Neural cell (in vitro differentiated cells): Measurements from ENCODE around the gene PLEKHH3. TPM values are rescaled to one million over a fixed set of nuclear protein-coding genes. Genes with fewer than 3 reads are reported as not detected.

Experiments used
- H2AFZ ChIP-seq: fragments of 200-600, 300-800 bp; sonication (generic), shearing (Covaris generic); 2 replicates; pipeline ENCODE4 v1.6.0; 2014; ENCODE audit warnings: low read depth, mild to moderate bottlenecking, antibody characterized with exemption, low read length, moderate library complexity
- H3F3A ChIP-seq: fragments of 200-600 bp; shearing (Covaris generic); 2 replicates; pipeline ENCODE4 v1.6.1; 2016; ENCODE audit warnings: mild to moderate bottlenecking, moderate library complexity, mixed read lengths, antibody characterized with exemption, low read length; ENCODE audit not compliant: insufficient read depth, poor library complexity, severe bottlenecking
- H3K27ac ChIP-seq: fragments of 200-600, 300-800 bp; sonication (generic), shearing (Covaris generic); 2 replicates; pipeline ENCODE4 v1.5.1; 2014; ENCODE audit warnings: mild to moderate bottlenecking, low read length, moderate library complexity
- H3K27me3 ChIP-seq: fragments of 300-800, 200-600 bp; sonication (generic), shearing (Covaris generic); 2 replicates; pipeline ENCODE4 v1.6.0; 2014; ENCODE audit warnings: mild to moderate bottlenecking, low read depth, low read length, moderate library complexity; ENCODE audit not compliant: insufficient read depth
- H3K36me3 ChIP-seq: fragments of 300-800, 200-600 bp; sonication (generic), shearing (Covaris generic); 2 replicates; pipeline ENCODE4 v1.5.1; 2014; ENCODE audit warnings: mild to moderate bottlenecking, antibody characterized with exemption, low read length, moderate library complexity; ENCODE audit not compliant: insufficient read depth
- H3K4me2 ChIP-seq: fragments of 300-800, 200-600 bp; sonication (generic), shearing (Covaris generic); 2 replicates; pipeline ENCODE4 v1.6.0; 2014; ENCODE audit warnings: mild to moderate bottlenecking, low read length
- H3K4me3 ChIP-seq: fragments of 300-800, 200-600 bp; sonication (generic), shearing (Covaris generic); 2 replicates; pipeline ENCODE4 v1.5.1; 2014; ENCODE audit warnings: mild to moderate bottlenecking, low read length, moderate library complexity
- H3K79me2 ChIP-seq: fragments of 200-600 bp; shearing (Covaris generic); replicated peaks from 2 replicates; pipeline ENCODE4 v1.6.0; 2014; ENCODE audit warnings: mild to moderate bottlenecking, low read length, moderate library complexity; ENCODE audit not compliant: insufficient read depth
- H3K9ac ChIP-seq: fragments of 300-800, 200-600 bp; sonication (generic), shearing (Covaris generic); 2 replicates; pipeline ENCODE4 v1.6.1; 2016; ENCODE audit warnings: mild to moderate bottlenecking, low read length, mixed read lengths
- H3K9me2 ChIP-seq: fragments of 200-600 bp; shearing (Covaris generic); 2 replicates; pipeline ENCODE4 v1.6.1; 2016; ENCODE audit warnings: mild to moderate bottlenecking, low read length, mixed read lengths; ENCODE audit not compliant: insufficient read depth
- H3K9me3 ChIP-seq: fragments of 200-600, 300-800 bp; sonication (generic), shearing (Covaris generic); 2 replicates; pipeline ENCODE4 v1.6.1; 2016; ENCODE audit warnings: mild to moderate bottlenecking, mixed run types, low read length, moderate library complexity, mixed read lengths
- H4K20me1 ChIP-seq: fragments of 200-600 bp; shearing (Covaris generic); 2 replicates; pipeline ENCODE4 v1.6.1; 2016; ENCODE audit warnings: mild to moderate bottlenecking, mixed run types; ENCODE audit not compliant: insufficient read depth
- EP300 ChIP-seq: fragments of 450-650 bp; conservative IDR thresholded peaks from 2 replicates; pipeline ENCODE4 v1.6.1; 2014; ENCODE audit warnings: antibody characterized with exemption, mild to moderate bottlenecking, moderate library complexity; ENCODE audit not compliant: poor library complexity, severe bottlenecking
- EZH2 ChIP-seq: fragments of 200-600, 300-800 bp; shearing (Covaris generic), sonication (generic); IDR thresholded peaks from 2 replicates; pipeline ENCODE4 v1.6.1; 2014; ENCODE audit warnings: antibody characterized with exemption, low read length, borderline replicate concordance, mild to moderate bottlenecking; ENCODE audit not compliant: insufficient read depth, poor library complexity, severe bottlenecking
- MXI1 ChIP-seq: fragments of 450-650 bp; conservative IDR thresholded peaks from 2 replicates; pipeline ENCODE4 v1.6.1; 2014; ENCODE audit warnings: antibody characterized with exemption, mild to moderate bottlenecking; ENCODE audit not compliant: poor library complexity, severe bottlenecking
- POLR2AphosphoS5 ChIP-seq: IDR thresholded peaks from 2 replicates; pipeline ENCODE4 v1.6.1; 2012
- RAD21 ChIP-seq: fragments of 450-650 bp; conservative IDR thresholded peaks from 2 replicates; pipeline ENCODE4 v1.6.1; 2014; ENCODE audit warnings: antibody characterized with exemption, mild to moderate bottlenecking, moderate library complexity
- SMC3 ChIP-seq: fragments of 450-650 bp; conservative IDR thresholded peaks from 2 replicates; pipeline ENCODE4 v1.6.1; 2014; ENCODE audit warnings: antibody characterized with exemption, mild to moderate bottlenecking, moderate library complexity; ENCODE audit not compliant: poor library complexity
- TAF1 ChIP-seq: IDR thresholded peaks from 2 replicates; pipeline ENCODE4 v1.6.1; 2012; ENCODE audit warnings: low read depth
- polyA plus RNA-seq: library from polyadenylated mRNA; depleted of rRNA; stranded (reverse); fragments of >200 nt; gene quantifications from 2 replicates; pipeline ENCODE4 v1.2.3, GENCODE V29; 2014
- TF ChIP-seq, protein P1 (sequence below): IDR thresholded peaks from 2 replicates; pipeline ENCODE4 v1.6.1; 2012; ENCODE audit warnings: borderline replicate concordance
- TF ChIP-seq, protein P2 (sequence below): fragments of 450-650 bp; IDR thresholded peaks from 2 replicates; pipeline ENCODE4 v1.5.1; 2014; ENCODE audit warnings: antibody characterized with exemption, mild to moderate bottlenecking, moderate library complexity; ENCODE audit not compliant: poor library complexity, severe bottlenecking

Gene PLEKHH3
- polyA plus RNA-seq, 1 donor from 2014 or later, result 18.4 TPM

DNA sequence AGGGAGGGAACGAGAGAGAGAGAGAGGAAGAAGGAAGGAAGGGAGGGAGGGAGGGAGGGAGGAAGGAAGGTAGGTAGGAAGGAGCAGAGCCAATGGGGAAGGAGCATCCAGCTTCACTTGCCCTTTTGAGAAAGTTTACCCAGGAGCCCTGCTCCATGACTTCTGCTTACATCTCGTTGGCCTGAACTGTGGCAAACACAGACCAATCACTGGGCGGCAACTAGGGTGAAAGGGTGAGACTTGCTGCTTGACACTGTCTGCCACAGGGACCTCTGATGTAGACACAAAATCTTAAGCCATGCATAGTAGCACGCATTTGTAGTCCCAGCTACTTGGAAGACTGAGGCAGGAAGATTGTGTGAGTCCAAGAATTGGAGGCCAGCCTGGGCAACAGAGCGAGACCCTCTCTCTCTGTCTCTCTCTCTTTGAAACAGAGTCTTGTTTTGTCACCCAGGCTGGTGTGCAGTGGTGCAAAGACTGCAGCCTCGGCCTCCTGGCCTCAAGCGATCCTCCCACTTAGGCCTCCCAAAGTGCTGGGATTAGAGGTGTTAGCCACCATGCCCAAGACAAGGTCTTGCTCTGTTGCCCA, 37.2 kb downstream of the PLEKHH3 start:
- no peaks in the 10 kb centered on the region for H3K27me3 ChIP-seq
- no peak overlapping the region for H3K4me3 ChIP-seq
- H3K4me2 ChIP-seq, result no peak overlapping the region
- H2AFZ ChIP-seq, result no peak overlapping the region
- TF ChIP-seq EZH2 (no peak), TAF1 (no peak), POLR2AphosphoS5 (no peak), EP300 (no peak), RAD21 (no peak), MXI1 (no peak), SMC3 (no peak)
- TF ChIP-seq, protein P1, sequence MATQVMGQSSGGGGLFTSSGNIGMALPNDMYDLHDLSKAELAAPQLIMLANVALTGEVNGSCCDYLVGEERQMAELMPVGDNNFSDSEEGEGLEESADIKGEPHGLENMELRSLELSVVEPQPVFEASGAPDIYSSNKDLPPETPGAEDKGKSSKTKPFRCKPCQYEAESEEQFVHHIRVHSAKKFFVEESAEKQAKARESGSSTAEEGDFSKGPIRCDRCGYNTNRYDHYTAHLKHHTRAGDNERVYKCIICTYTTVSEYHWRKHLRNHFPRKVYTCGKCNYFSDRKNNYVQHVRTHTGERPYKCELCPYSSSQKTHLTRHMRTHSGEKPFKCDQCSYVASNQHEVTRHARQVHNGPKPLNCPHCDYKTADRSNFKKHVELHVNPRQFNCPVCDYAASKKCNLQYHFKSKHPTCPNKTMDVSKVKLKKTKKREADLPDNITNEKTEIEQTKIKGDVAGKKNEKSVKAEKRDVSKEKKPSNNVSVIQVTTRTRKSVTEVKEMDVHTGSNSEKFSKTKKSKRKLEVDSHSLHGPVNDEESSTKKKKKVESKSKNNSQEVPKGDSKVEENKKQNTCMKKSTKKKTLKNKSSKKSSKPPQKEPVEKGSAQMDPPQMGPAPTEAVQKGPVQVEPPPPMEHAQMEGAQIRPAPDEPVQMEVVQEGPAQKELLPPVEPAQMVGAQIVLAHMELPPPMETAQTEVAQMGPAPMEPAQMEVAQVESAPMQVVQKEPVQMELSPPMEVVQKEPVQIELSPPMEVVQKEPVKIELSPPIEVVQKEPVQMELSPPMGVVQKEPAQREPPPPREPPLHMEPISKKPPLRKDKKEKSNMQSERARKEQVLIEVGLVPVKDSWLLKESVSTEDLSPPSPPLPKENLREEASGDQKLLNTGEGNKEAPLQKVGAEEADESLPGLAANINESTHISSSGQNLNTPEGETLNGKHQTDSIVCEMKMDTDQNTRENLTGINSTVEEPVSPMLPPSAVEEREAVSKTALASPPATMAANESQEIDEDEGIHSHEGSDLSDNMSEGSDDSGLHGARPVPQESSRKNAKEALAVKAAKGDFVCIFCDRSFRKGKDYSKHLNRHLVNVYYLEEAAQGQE, result no peak
- TF ChIP-seq, protein P2, sequence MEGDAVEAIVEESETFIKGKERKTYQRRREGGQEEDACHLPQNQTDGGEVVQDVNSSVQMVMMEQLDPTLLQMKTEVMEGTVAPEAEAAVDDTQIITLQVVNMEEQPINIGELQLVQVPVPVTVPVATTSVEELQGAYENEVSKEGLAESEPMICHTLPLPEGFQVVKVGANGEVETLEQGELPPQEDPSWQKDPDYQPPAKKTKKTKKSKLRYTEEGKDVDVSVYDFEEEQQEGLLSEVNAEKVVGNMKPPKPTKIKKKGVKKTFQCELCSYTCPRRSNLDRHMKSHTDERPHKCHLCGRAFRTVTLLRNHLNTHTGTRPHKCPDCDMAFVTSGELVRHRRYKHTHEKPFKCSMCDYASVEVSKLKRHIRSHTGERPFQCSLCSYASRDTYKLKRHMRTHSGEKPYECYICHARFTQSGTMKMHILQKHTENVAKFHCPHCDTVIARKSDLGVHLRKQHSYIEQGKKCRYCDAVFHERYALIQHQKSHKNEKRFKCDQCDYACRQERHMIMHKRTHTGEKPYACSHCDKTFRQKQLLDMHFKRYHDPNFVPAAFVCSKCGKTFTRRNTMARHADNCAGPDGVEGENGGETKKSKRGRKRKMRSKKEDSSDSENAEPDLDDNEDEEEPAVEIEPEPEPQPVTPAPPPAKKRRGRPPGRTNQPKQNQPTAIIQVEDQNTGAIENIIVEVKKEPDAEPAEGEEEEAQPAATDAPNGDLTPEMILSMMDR, result no peak
- H3F3A ChIP-seq, result no peaks in the 10 kb centered on the region
- H3K27ac ChIP-seq, result no peak overlapping the region
- no peaks in the 10 kb centered on the region for H3K79me2 ChIP-seq
- no peaks in the 10 kb centered on the region for H3K36me3 ChIP-seq
- no peaks in the 10 kb centered on the region for H3K9me2 ChIP-seq
- H3K9ac ChIP-seq, result no peak overlapping the region
- no peaks in the 10 kb centered on the region for H3K9me3 ChIP-seq
- H4K20me1 ChIP-seq, result no peaks in the 10 kb centered on the region

DNA sequence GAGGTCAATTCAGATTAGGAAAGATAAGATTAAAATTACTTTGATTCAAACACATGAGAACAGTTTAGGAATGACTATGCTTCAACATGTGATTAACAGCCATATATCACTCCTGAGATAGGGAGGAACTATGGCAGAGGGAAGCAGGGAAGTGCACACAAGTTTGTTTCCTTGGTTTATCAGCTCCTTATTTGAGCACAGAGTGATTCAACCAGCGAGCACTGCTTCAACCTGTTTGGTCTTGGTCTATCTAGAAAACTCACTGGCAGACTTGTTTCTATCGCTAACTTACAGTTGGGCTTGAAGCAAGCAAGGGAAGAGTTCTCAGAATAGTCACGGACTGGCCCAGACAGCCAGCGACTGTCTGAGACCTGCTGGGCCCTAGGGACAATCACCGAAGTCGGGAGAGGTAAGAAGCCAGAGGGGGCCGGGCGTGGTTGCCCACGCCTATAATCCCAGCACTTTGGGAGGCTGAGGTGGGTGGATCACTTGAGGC, 43.8 kb downstream of the PLEKHH3 start:
- no peaks in the 10 kb centered on the region for H3K27me3 ChIP-seq
- H3K36me3 ChIP-seq, result no peaks in the 10 kb centered on the region
- no peaks in the 10 kb centered on the region for H3K9me3 ChIP-seq
- no peak overlapping the region for H3K27ac ChIP-seq
- H4K20me1 ChIP-seq, result no peaks in the 10 kb centered on the region
- TF ChIP-seq MXI1 (no peak), SMC3 (no peak), RAD21 (no peak), POLR2AphosphoS5 (no peak), TAF1 (no peak), EP300 (no peak), EZH2 (no peak)
- TF ChIP-seq, protein P1, result no peak
- TF ChIP-seq, protein P2, result no peak
- no peaks in the 10 kb centered on the region for H3K9me2 ChIP-seq
- no peak overlapping the region for H2AFZ ChIP-seq
- no peak overlapping the region for H3K9ac ChIP-seq
- no peak overlapping the region for H3K4me2 ChIP-seq
- no peak overlapping the region for H3K4me3 ChIP-seq
- no peaks in the 10 kb centered on the region for H3K79me2 ChIP-seq
- H3F3A ChIP-seq, result no peaks in the 10 kb centered on the region
